Measurements from ENCODE around the gene SH3BP4. TPM values are rescaled to one million over a fixed set of nuclear protein-coding genes. Genes with fewer than 3 reads are reported as not detected.

Gene SH3BP4
- total RNA-seq, 4 donors from 2014 or later = 11.0 to 22.9 (median 18.7) TPM

GRCh38 chr2:234950730-234951663, 820 bp upstream of the SH3BP4 start:
- whole genome bisulfite sequencing, 2 donors = 15 to 28% methylated on average over 13 to 18 of the region's 59 CpGs
- intact Hi-C loops (cut with DNase I) = no loop called here
- DNase-seq = no peak
- H3K9me3 ChIP-seq = no peaks in the 10 kb centered on the region
- H3K27ac ChIP-seq = peak overlapping the region; percentile 72 to 89 (median 86)
- peaks cover 20 to 51% (median 21%) of the 10 kb centered on the region in 3 donors for H3K4me1 ChIP-seq
- peaks cover 0 to 49% (median 0%) of the 10 kb centered on the region in 4 donors for H3K27me3 ChIP-seq
- H3K36me3 ChIP-seq = no peaks in the 10 kb centered on the region
- H3K4me3 ChIP-seq = peak overlapping the region; percentile 60 to 94 (median 74)
- TF ChIP-seq CTCF (IDR thresholded peaks at IDR 0.05) = no peak
- no peak for TF ChIP-seq POLR2A (IDR thresholded peaks at IDR 0.05)

GRCh38 chr2:234952270-234953115, 676 bp downstream of the SH3BP4 start:
- DNase-seq = no peak
- H3K4me3 ChIP-seq = peak overlapping the region; percentile 60 to 94 (median 74)
- H3K9me3 ChIP-seq = no peaks in the 10 kb centered on the region
- peak overlapping the region; percentile 76 to 89 (median 86) for H3K27ac ChIP-seq
- peaks cover 20 to 62% (median 27%) of the 10 kb centered on the region in 3 donors for H3K4me1 ChIP-seq
- H3K27me3 ChIP-seq = peaks cover 0 to 44% (median 0%) of the 10 kb centered on the region in 4 donors
- intact Hi-C loops (cut with DNase I) = no loop called here
- H3K36me3 ChIP-seq = no peaks in the 10 kb centered on the region
- TF ChIP-seq POLR2A (IDR thresholded peaks at IDR 0.05) (no peak), CTCF (IDR thresholded peaks at IDR 0.05) (no peak)
- WGBS, 2 donors = 1 to 2% methylated on average over 16 to 19 of the region's 102 CpGs

- no peak for TF ChIP-seq POLR2A (IDR thresholded peaks at IDR 0.05)
- TF ChIP-seq CTCF (IDR thresholded peaks at IDR 0.05) = no peak
- H3K4me3 ChIP-seq = peak overlapping the region; percentile 60 to 94 (median 74)
- intact Hi-C loops (cut with DNase I) = no loop called here
- no peaks in the 10 kb centered on the region for H3K9me3 ChIP-seq
- DNase-seq = no peak
- H3K36me3 ChIP-seq = no peaks in the 10 kb centered on the region
- H3K27me3 ChIP-seq = peaks cover 0 to 39% (median 0%) of the 10 kb centered on the region in 4 donors
- peaks cover 20 to 69% (median 27%) of the 10 kb centered on the region in 3 donors for H3K4me1 ChIP-seq
- WGBS, 2 donors = 44 to 52% methylated on average over 10 to 13 of the region's 20 CpGs
- H3K27ac ChIP-seq = peak overlapping the region; percentile 76 to 89 (median 86)
Measured at GRCh38 chr2:234953116-234954031, 1.6 kb downstream of the SH3BP4 start.

- Histone ChIP-seq H3K27me3 (peaks cover 0 to 29% (median 0%) of the 10 kb centered on the region in 4 donors), H3K36me3 (no peaks in the 10 kb centered on the region), H3K4me3 (peak overlapping the region in 3 of 4 donors; percentile 60 to 94 (median 79)), H3K27ac (peak overlapping the region in 3 of 4 donors; percentile 47 to 89 (median 76)), H3K4me1 (peaks cover 20 to 69% (median 27%) of the 10 kb centered on the region in 3 donors), H3K9me3 (no peaks in the 10 kb centered on the region)
- DNase-seq = no peak
- 23 to 26% methylated on average over 3 to 6 of the region's 8 CpGs for WGBS, 2 donors
- no peak for TF ChIP-seq CTCF (IDR thresholded peaks at IDR 0.05)
- TF ChIP-seq POLR2A (IDR thresholded peaks at IDR 0.05) = no peak
- intact Hi-C loops (cut with DNase I) = no loop called here
Measured at GRCh38 chr2:234954551-234954992, 2.8 kb downstream of the SH3BP4 start.

All from esophagus squamous epithelium (tissue), 5 donors.